ENCODE results near the gene C6orf163.

DNA sequence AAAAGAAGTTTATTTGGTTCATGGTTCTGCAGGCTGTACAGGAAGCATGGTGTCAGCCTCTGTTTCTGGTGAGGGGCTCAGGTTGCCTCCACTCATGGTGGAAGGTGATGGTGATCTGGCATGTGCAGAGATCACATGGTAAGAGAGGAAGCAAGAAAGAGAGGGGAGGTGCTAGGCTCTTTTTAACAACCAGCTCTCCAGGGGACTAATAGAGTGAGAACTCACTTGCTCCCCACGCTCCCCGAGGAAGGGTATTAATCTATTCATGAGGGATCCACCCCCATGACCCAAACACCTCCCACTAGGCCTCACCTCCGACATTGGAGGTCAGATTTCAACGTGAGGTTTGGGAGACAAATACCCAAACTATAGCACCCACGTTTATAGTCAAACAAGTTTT is 11.6 kb upstream of the C6orf163 start:
- TF ChIP-seq, protein P1, sequence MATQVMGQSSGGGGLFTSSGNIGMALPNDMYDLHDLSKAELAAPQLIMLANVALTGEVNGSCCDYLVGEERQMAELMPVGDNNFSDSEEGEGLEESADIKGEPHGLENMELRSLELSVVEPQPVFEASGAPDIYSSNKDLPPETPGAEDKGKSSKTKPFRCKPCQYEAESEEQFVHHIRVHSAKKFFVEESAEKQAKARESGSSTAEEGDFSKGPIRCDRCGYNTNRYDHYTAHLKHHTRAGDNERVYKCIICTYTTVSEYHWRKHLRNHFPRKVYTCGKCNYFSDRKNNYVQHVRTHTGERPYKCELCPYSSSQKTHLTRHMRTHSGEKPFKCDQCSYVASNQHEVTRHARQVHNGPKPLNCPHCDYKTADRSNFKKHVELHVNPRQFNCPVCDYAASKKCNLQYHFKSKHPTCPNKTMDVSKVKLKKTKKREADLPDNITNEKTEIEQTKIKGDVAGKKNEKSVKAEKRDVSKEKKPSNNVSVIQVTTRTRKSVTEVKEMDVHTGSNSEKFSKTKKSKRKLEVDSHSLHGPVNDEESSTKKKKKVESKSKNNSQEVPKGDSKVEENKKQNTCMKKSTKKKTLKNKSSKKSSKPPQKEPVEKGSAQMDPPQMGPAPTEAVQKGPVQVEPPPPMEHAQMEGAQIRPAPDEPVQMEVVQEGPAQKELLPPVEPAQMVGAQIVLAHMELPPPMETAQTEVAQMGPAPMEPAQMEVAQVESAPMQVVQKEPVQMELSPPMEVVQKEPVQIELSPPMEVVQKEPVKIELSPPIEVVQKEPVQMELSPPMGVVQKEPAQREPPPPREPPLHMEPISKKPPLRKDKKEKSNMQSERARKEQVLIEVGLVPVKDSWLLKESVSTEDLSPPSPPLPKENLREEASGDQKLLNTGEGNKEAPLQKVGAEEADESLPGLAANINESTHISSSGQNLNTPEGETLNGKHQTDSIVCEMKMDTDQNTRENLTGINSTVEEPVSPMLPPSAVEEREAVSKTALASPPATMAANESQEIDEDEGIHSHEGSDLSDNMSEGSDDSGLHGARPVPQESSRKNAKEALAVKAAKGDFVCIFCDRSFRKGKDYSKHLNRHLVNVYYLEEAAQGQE (IDR thresholded peaks at IDR 0.05; ENCODE audit: low read depth, low read length), result no peak
- TF ChIP-seq POLR2A (IDR thresholded peaks at IDR 0.05; ENCODE audit: low read depth, low read length) (no peak), TAF1 (IDR thresholded peaks at IDR 0.05; ENCODE audit: borderline replicate concordance, low read depth, low read length) (no peak), CREB1 (IDR thresholded peaks at IDR 0.05; ENCODE audit: low read depth) (no peak), RFX5 (IDR thresholded peaks at IDR 0.05; ENCODE audit: low read depth, low read length) (no peak), MEF2A (IDR thresholded peaks at IDR 0.05; ENCODE audit: insufficient read depth, low read depth, low read length) (no peak), EZH2 (IDR thresholded peaks at IDR 0.05; ENCODE audit: borderline replicate concordance, control insufficient read depth, low read depth, low read length) (no peak), YY1 (IDR thresholded peaks at IDR 0.05; ENCODE audit: low read depth, low read length) (no peak)
- TF ChIP-seq, protein P2, sequence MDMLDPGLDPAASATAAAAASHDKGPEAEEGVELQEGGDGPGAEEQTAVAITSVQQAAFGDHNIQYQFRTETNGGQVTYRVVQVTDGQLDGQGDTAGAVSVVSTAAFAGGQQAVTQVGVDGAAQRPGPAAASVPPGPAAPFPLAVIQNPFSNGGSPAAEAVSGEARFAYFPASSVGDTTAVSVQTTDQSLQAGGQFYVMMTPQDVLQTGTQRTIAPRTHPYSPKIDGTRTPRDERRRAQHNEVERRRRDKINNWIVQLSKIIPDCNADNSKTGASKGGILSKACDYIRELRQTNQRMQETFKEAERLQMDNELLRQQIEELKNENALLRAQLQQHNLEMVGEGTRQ (IDR thresholded peaks at IDR 0.05; ENCODE audit: borderline replicate concordance, low read depth, low read length), result no peak
- TF ChIP-seq, protein P3, sequence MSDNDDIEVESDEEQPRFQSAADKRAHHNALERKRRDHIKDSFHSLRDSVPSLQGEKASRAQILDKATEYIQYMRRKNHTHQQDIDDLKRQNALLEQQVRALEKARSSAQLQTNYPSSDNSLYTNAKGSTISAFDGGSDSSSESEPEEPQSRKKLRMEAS (IDR thresholded peaks at IDR 0.05; ENCODE audit: low read depth, low read length), result no peak
- TF ChIP-seq, protein P4, sequence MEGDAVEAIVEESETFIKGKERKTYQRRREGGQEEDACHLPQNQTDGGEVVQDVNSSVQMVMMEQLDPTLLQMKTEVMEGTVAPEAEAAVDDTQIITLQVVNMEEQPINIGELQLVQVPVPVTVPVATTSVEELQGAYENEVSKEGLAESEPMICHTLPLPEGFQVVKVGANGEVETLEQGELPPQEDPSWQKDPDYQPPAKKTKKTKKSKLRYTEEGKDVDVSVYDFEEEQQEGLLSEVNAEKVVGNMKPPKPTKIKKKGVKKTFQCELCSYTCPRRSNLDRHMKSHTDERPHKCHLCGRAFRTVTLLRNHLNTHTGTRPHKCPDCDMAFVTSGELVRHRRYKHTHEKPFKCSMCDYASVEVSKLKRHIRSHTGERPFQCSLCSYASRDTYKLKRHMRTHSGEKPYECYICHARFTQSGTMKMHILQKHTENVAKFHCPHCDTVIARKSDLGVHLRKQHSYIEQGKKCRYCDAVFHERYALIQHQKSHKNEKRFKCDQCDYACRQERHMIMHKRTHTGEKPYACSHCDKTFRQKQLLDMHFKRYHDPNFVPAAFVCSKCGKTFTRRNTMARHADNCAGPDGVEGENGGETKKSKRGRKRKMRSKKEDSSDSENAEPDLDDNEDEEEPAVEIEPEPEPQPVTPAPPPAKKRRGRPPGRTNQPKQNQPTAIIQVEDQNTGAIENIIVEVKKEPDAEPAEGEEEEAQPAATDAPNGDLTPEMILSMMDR (IDR thresholded peaks at IDR 0.05 in 2 of 3, conservative IDR thresholded peaks at IDR 0.05 in 1 of 3; ENCODE audit: control insufficient read depth in 2 of 3, extremely low read depth in 1 of 3, insufficient read depth in 1 of 3, low read depth in 3 of 3, low read length in 3 of 3), result no peak
- TF ChIP-seq, protein P5, sequence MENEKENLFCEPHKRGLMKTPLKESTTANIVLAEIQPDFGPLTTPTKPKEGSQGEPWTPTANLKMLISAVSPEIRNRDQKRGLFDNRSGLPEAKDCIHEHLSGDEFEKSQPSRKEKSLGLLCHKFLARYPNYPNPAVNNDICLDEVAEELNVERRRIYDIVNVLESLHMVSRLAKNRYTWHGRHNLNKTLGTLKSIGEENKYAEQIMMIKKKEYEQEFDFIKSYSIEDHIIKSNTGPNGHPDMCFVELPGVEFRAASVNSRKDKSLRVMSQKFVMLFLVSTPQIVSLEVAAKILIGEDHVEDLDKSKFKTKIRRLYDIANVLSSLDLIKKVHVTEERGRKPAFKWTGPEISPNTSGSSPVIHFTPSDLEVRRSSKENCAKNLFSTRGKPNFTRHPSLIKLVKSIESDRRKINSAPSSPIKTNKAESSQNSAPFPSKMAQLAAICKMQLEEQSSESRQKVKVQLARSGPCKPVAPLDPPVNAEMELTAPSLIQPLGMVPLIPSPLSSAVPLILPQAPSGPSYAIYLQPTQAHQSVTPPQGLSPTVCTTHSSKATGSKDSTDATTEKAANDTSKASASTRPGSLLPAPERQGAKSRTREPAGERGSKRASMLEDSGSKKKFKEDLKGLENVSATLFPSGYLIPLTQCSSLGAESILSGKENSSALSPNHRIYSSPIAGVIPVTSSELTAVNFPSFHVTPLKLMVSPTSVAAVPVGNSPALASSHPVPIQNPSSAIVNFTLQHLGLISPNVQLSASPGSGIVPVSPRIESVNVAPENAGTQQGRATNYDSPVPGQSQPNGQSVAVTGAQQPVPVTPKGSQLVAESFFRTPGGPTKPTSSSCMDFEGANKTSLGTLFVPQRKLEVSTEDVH (IDR thresholded peaks at IDR 0.05; ENCODE audit: low read depth, partially characterized antibody), result no peak
